Hepatic stellate cell (primary cell): Measurements from ENCODE around the gene ST6GAL1.
"Not testable (repeated sequence)": the region's sequence is repeated elsewhere in the genome, so short reads cannot be mapped to it uniquely, and the experiment has no call there.

Experiments used
- DNase-seq: peaks from one replicate; pipeline ENCODE4 v3.0.0; 2011; ENCODE audit warnings: low spot score

The ST6GAL1 gene

GRCh38 chr3:186930143-186930640 lies at the start of gene ST6GAL1:
Gene ST6GAL1 (plus strand): TSS chr3:186930526. CDS start chr3:187042704, 112,178 bp downstream.
- DNase-seq = peak; percentile 69

- DNase-seq = no peak
Observed at GRCh38 chr3:186882150-186882524, 48.2 kb upstream of the ST6GAL1 start.

GRCh38 chr3:186882881-186883685 lies 47.2 kb upstream of the ST6GAL1 start:
- peak; percentile 74 for DNase-seq

- DNase-seq = no peak
Observed at GRCh38 chr3:186883686-186884058, 46.7 kb upstream of the ST6GAL1 start.

GRCh38 chr3:186884868-186885267 lies 45.5 kb upstream of the ST6GAL1 start:
- DNase-seq = not testable (repeated sequence)

GRCh38 chr3:186886202-186886981 lies 43.9 kb upstream of the ST6GAL1 start:
- no peak for DNase-seq

GRCh38 chr3:186887507-186887938 lies 42.8 kb upstream of the ST6GAL1 start:
- not testable (repeated sequence) for DNase-seq

- no peak for DNase-seq
Observed at GRCh38 chr3:186888569-186888968, 41.8 kb upstream of the ST6GAL1 start.

- DNase-seq = not testable (repeated sequence)
Observed at GRCh38 chr3:186889698-186890097, 40.6 kb upstream of the ST6GAL1 start.

- DNase-seq = no peak
Observed at GRCh38 chr3:186890911-186891310, 39.4 kb upstream of the ST6GAL1 start.

GRCh38 chr3:186893071-186893470 lies 37.3 kb upstream of the ST6GAL1 start:
- DNase-seq = not testable (repeated sequence)

- DNase-seq = no peak
Observed at GRCh38 chr3:186895406-186895805, 34.9 kb upstream of the ST6GAL1 start.

- no peak for DNase-seq
Observed at GRCh38 chr3:186896006-186896405, 34.3 kb upstream of the ST6GAL1 start.

GRCh38 chr3:186896875-186897274 lies 33.5 kb upstream of the ST6GAL1 start:
- DNase-seq = no peak

- no peak for DNase-seq
Observed at GRCh38 chr3:186901135-186901734, 29.1 kb upstream of the ST6GAL1 start.

GRCh38 chr3:186902154-186902553 lies 28.2 kb upstream of the ST6GAL1 start:
- no peak for DNase-seq

- no peak for DNase-seq
Observed at GRCh38 chr3:186902713-186903112, 27.6 kb upstream of the ST6GAL1 start.

- not testable (repeated sequence) for DNase-seq
Observed at GRCh38 chr3:186903676-186904075, 26.6 kb upstream of the ST6GAL1 start.

GRCh38 chr3:186907075-186907474 lies 23.3 kb upstream of the ST6GAL1 start:
- not testable (repeated sequence) for DNase-seq

GRCh38 chr3:186909078-186909853 lies 21.1 kb upstream of the ST6GAL1 start:
- no peak for DNase-seq
